SK-N-SH (cell line): ENCODE results near the gene NUDCD3.

Experiments used
- FOXM1 ChIP-seq: IDR thresholded peaks from 2 replicates; pipeline ENCODE4 v1.4.0; 2012; ENCODE audit warnings: low read depth, mild to moderate bottlenecking
- RCOR1 ChIP-seq: fragments of 150-350 bp; IDR thresholded peaks from 2 replicates; pipeline ENCODE4 v1.6.1; 2017; ENCODE audit warnings: antibody characterized with exemption, low read length
- REST ChIP-seq: IDR thresholded peaks from 2 replicates; pipeline ENCODE4 v1.6.1; 2012; ENCODE audit warnings: mild to moderate bottlenecking, low read depth, low read length, moderate library complexity
- RXRA ChIP-seq: IDR thresholded peaks from 2 replicates; pipeline ENCODE4 v1.4.0; 2012; ENCODE audit warnings: low read depth, mild to moderate bottlenecking, borderline replicate concordance
- TCF12 ChIP-seq: IDR thresholded peaks from 2 replicates; pipeline ENCODE4 v1.4.0; 2012
- ZBTB33 ChIP-seq: IDR thresholded peaks from 2 replicates; pipeline ENCODE4 v1.4.0; 2012; ENCODE audit warnings: low read depth, borderline replicate concordance

GRCh38 chr7:44390701-44391100, 99.8 kb downstream of the NUDCD3 start:
- no peak for TF ChIP-seq RXRA
- TF ChIP-seq FOXM1: no peak
- TF ChIP-seq ZBTB33: no peak
- TF ChIP-seq RCOR1: no peak
- TF ChIP-seq TCF12: no peak
- no peak for TF ChIP-seq REST
